Endothelial cell of umbilical vein (primary cell): ENCODE data around the gene PLEKHM2. TPM values are rescaled to one million over a fixed set of nuclear protein-coding genes. Genes with fewer than 3 reads are reported as not detected.

Experiments
- BruUV-seq: library from RNA; stranded (reverse); fragments of 400-500 nt; replicated peaks from 2 replicates; lab custom pipeline; 2021; lab: Mats Ljungman, UMichigan
- CTCF ChIA-PET: fragments of 300-600, 350-600 bp; sonication (Branson Sonifier 250); formaldehyde crosslinking; loops from one replicate; lab custom pipeline; 2021; ENCODE audit warnings: antibody characterized with exemption, inconsistent platforms; lab: Charles Lee
- POLR2A ChIA-PET: fragments of 300-600, 350-600 bp; sonication (Branson Sonifier 250); formaldehyde crosslinking; loops from one replicate; lab custom pipeline; 2021; ENCODE audit warnings: antibody characterized with exemption, inconsistent platforms; lab: Charles Lee
- DNase-seq: peaks from one replicate; pipeline ENCODE4 v3.0.0-alpha.2; 2011; ENCODE audit warnings: low read depth, low spot score
- FAIRE-seq: peaks from 2 replicates; lab custom pipeline; 2011; peaks lifted over from hg19 to GRCh38; lab: Jason Lieb, UNC
- H2AFZ ChIP-seq: 2 replicates; pipeline ENCODE4 v1.6.0; 2012; ENCODE audit warnings: low read depth, low read length, control low read depth, inconsistent platforms
- H3K27ac ChIP-seq: 2 replicates; pipeline ENCODE4 v1.5.1; 2011; ENCODE audit warnings: low read depth, mild to moderate bottlenecking, control low read depth, low read length, moderate library complexity; ENCODE audit not compliant: insufficient read depth
- H3K27me3 ChIP-seq, 2 experiments: 2 replicates each; pipeline versions ENCODE4 v1.6.0 to v1.6.1; 2011; ENCODE audit warnings: low read length in 2 of 2, mixed read lengths in 1 of 2; ENCODE audit not compliant: control insufficient read depth in 2 of 2, insufficient read depth in 2 of 2
- H3K36me3 ChIP-seq, 2 experiments: 2 replicates in 1 of 2; 3 replicates in 1 of 2; pipeline ENCODE4 v1.5.1; 2011; ENCODE audit warnings: low read length in 2 of 2, mild to moderate bottlenecking in 1 of 2, moderate library complexity in 1 of 2; ENCODE audit not compliant: control insufficient read depth in 2 of 2, insufficient read depth in 2 of 2; ENCODE audit errors: extremely low read depth in 1 of 2
- H3K4me1 ChIP-seq: 3 replicates; pipeline ENCODE4 v1.5.1; 2011; ENCODE audit warnings: mild to moderate bottlenecking, low read length; ENCODE audit not compliant: control insufficient read depth, insufficient read depth; ENCODE audit errors: extremely low read depth
- H3K4me2 ChIP-seq: 2 replicates; pipeline ENCODE4 v1.6.1; 2011; ENCODE audit warnings: low read length, control low read depth, mixed read lengths; ENCODE audit not compliant: insufficient read depth
- H3K4me3 ChIP-seq, 3 experiments: fragments of 200-600 bp in 1 of 3; sonication (generic), shearing (Covaris generic) in 1 of 3; replicated peaks in 1 of 3; 2 replicates each; pipeline ENCODE4 v1.5.1; 2011 to 2016; ENCODE audit warnings: control low read depth in 3 of 3, low read length in 3 of 3, mild to moderate bottlenecking in 2 of 3, inconsistent platforms in 1 of 3, low read depth in 1 of 3, moderate library complexity in 1 of 3; ENCODE audit not compliant: insufficient read depth in 1 of 3
- H3K79me2 ChIP-seq: 2 replicates; pipeline ENCODE4 v1.6.0; 2012; ENCODE audit warnings: low read length, inconsistent platforms; ENCODE audit not compliant: control insufficient read depth, insufficient read depth
- H3K9ac ChIP-seq: replicated peaks from 2 replicates; pipeline ENCODE3; 2011; ENCODE audit warnings: low read length, control low read depth; ENCODE audit not compliant: insufficient read depth; ENCODE audit errors: extremely low read depth
- H3K9me1 ChIP-seq: replicated peaks from 3 replicates; pipeline ENCODE4 v1.6.0; 2011; ENCODE audit warnings: mild to moderate bottlenecking, low read length; ENCODE audit not compliant: control insufficient read depth, insufficient read depth; ENCODE audit errors: extremely low read depth
- H3K9me3 ChIP-seq: replicated peaks from 2 replicates; pipeline ENCODE4 v1.5.1; 2012; ENCODE audit warnings: low read length, inconsistent platforms; ENCODE audit not compliant: control insufficient read depth, insufficient read depth
- H4K20me1 ChIP-seq: replicated peaks from 2 replicates; pipeline ENCODE3; 2011; ENCODE audit warnings: mild to moderate bottlenecking, low read length; ENCODE audit not compliant: control insufficient read depth, insufficient read depth; ENCODE audit errors: extremely low read depth
- CTCF ChIP-seq, 2 donors: IDR thresholded peaks; 1 replicate in 1 of 2; 2 replicates in 1 of 2; pipeline ENCODE4 v1.5.1; 2011; ENCODE audit warnings: low read length in 2 of 2, mild to moderate bottlenecking in 2 of 2, moderate library complexity in 2 of 2, control low read depth in 1 of 2, inconsistent platforms in 1 of 2, low read depth in 1 of 2; ENCODE audit not compliant: insufficient read depth in 1 of 2; ENCODE audit errors: extremely low read depth in 1 of 2
- FOS ChIP-seq: IDR thresholded peaks from 2 replicates; pipeline ENCODE4 v1.6.1; 2011; ENCODE audit warnings: mild to moderate bottlenecking, low read length, moderate library complexity, borderline replicate concordance; ENCODE audit not compliant: insufficient read depth
- JUN ChIP-seq: IDR thresholded peaks from 2 replicates; pipeline ENCODE4 v1.6.1; 2011; ENCODE audit warnings: borderline replicate concordance, low read depth; ENCODE audit not compliant: insufficient read length, insufficient read depth
- dilution Hi-C: fragments of 300-500 bp; cut with MboI; formaldehyde crosslinking; loops from one replicate; pipeline ENCODE4 v1.15.0; 2019; ENCODE audit warnings: low sequenced_read_pairs; ENCODE audit not compliant: extremely low pct_ligation_motif_present
- intact Hi-C: fragments of 100-400 bp; cut with micrococcal nuclease; formaldehyde crosslinking; loops from one replicate; pipeline ENCODE4 v1.10.0; 2022
- polyA plus RNA-seq, 4 experiments: library from polyadenylated mRNA; depleted of rRNA in 3 of 4; stranded (reverse) in 3 of 4; unstranded in 1 of 4; fragments of >200 nt; gene quantifications; 2 replicates each; pipeline versions ENCODE4 v1.2.1 to v1.2.3, GENCODE V29; 2011 to 2012; ENCODE audit warnings: missing spikeins in 1 of 4
- total RNA-seq: library from RNA; stranded (reverse); gene quantifications from 2 replicates; pipeline ENCODE4 v1.2.3, GENCODE V29; 2021

The PLEKHM2 gene
- total and polyA plus RNA-seq, 2 donors (not counting 3 experiments of a cell fraction or from before 2014, with no cell fraction given): 60.6 to 67.5 TPM

- no peaks in the 10 kb centered on the region for H3K9me1 ChIP-seq
- intact Hi-C loops: no loop called here
- no peak overlapping the region for H3K27ac ChIP-seq
- no peak overlapping the region for H2AFZ ChIP-seq
- FAIRE-seq (no peak), DNase-seq (peak; percentile 39)
- H4K20me1 ChIP-seq: peaks cover 2% of the 10 kb centered on the region
- no peak for TF ChIP-seq FOS
- TF ChIP-seq CTCF (IDR thresholded peaks at IDR 0.05; ENCODE audit: extremely low read depth in 1 of 2, insufficient read depth in 1 of 2, low read depth in 1 of 2, low read length in 2 of 2): peak; percentile 7 to 38
- H3K36me3 ChIP-seq: peaks cover 0 to 4% of the 10 kb centered on the region in 2 experiments
- dilution Hi-C loops: no loop called here
- H3K9me3 ChIP-seq: no peaks in the 10 kb centered on the region
- BruUV-seq: no TSS peak
- no peaks in the 10 kb centered on the region for H3K27me3 ChIP-seq
- H3K4me3 ChIP-seq: no peak overlapping the region
- ChIA-PET CTCF (interaction anchor here (1.4 kb wide), 1 partner anchor 18 kb away, joined by 3 read pairs; no protein-coding TSS in a partner anchor), POLR2A (no interaction called here)
- no peaks in the 10 kb centered on the region for H3K4me1 ChIP-seq
- no peak overlapping the region for H3K9ac ChIP-seq
- H3K4me2 ChIP-seq: no peak overlapping the region
- H3K79me2 ChIP-seq: peaks cover 38% of the 10 kb centered on the region
Measured at GRCh38 chr1:15702722-15703550, 18.8 kb downstream of the PLEKHM2 start.

GRCh38 chr1:15703562-15703961 is 19.4 kb downstream of the PLEKHM2 start:
- peaks cover 37% of the 10 kb centered on the region for H3K79me2 ChIP-seq
- intact Hi-C loops: no loop called here
- no peak overlapping the region for H2AFZ ChIP-seq
- H3K4me1 ChIP-seq: no peaks in the 10 kb centered on the region
- no peak overlapping the region for H3K4me2 ChIP-seq
- DNase-seq (peak; percentile 56), FAIRE-seq (peak; percentile 35)
- no peaks in the 10 kb centered on the region for H3K27me3 ChIP-seq
- no peaks in the 10 kb centered on the region for H3K9me3 ChIP-seq
- no peak overlapping the region for H3K4me3 ChIP-seq
- no peaks in the 10 kb centered on the region for H3K9me1 ChIP-seq
- TF ChIP-seq JUN: no peak
- dilution Hi-C loops: no loop called here
- H4K20me1 ChIP-seq: peaks cover 2% of the 10 kb centered on the region
- BruUV-seq: no TSS peak
- no peak overlapping the region for H3K9ac ChIP-seq
- H3K36me3 ChIP-seq: peaks cover 0 to 4% of the 10 kb centered on the region in 2 experiments
- POLR2A ChIA-PET: no interaction called here
- CTCF ChIA-PET: interaction anchor here (0.9 kb wide), 1 partner anchor 11 kb away, joined by 3 read pairs; no protein-coding TSS in a partner anchor
- peak overlapping the region; percentile 13 for H3K27ac ChIP-seq
